Measurements from ENCODE around the gene TAS2R9. TPM values are rescaled to one million over a fixed set of nuclear protein-coding genes. Genes with fewer than 3 reads are reported as not detected.

The TAS2R9 gene
- total RNA-seq, 1 experiment from 2014 or later, result not detected

- Histone ChIP-seq H3K27ac (ENCODE audit: low read depth, low read length) (no peak overlapping the region), H2AFZ (ENCODE audit: low read depth, low read length, poor library complexity, severe bottlenecking) (no peak overlapping the region), H3K9ac (ENCODE audit: low read length) (no peak overlapping the region), H3K9me3 (ENCODE audit: control insufficient read depth in 1 of 2, insufficient read depth in 1 of 2, low read depth in 1 of 2, low read length in 2 of 2) (no peaks in the 10 kb centered on the region), H4K20me1 (ENCODE audit: insufficient read depth) (no peaks in the 10 kb centered on the region), H3K36me3 (ENCODE audit: control insufficient read depth in 1 of 2, insufficient read depth in 2 of 2, low read length in 2 of 2) (no peaks in the 10 kb centered on the region), H3K27me3 (ENCODE audit: insufficient read depth, low read length) (no peaks in the 10 kb centered on the region), H3K4me2 (ENCODE audit: low read length) (no peak overlapping the region), H3K79me2 (ENCODE audit: insufficient read depth, low read length) (no peaks in the 10 kb centered on the region), H3K9me2 (ENCODE audit: insufficient read depth) (no peaks in the 10 kb centered on the region), H3K4me3 (replicated peaks in 1 of 2; ENCODE audit: low read depth in 1 of 2, low read length in 2 of 2) (no peak overlapping the region), H3K4me1 (ENCODE audit: control insufficient read depth in 1 of 2, insufficient read depth in 2 of 2, low read length in 2 of 2) (no peaks in the 10 kb centered on the region)
- CTCF ChIA-PET, result no interaction called here
- POLR2A ChIA-PET, result no interaction called here
- BruUV-seq (replicated peaks), result no TSS peak
- intact Hi-C loops (cut with micrococcal nuclease), result no loop called here
- RAD21 ChIA-PET (ENCODE audit: low non-redundant PET in 1 of 2, low total read pairs in 2 of 2, uncharacterized antibody in 2 of 2, unreplicated experiment in 2 of 2), result no interaction called here
- ATAC-seq, result no peak
- no peak for TF ChIP-seq RAD21 (IDR thresholded peaks at IDR 0.05; ENCODE audit: low read depth)
- TF ChIP-seq CTCF (IDR thresholded peaks at IDR 0.05 in 2 of 3, conservative IDR thresholded peaks at IDR 0.05 in 1 of 3; ENCODE audit: borderline replicate concordance in 1 of 3, insufficient read depth in 1 of 3, low read depth in 2 of 3, low read length in 2 of 3), result no peak
- TF ChIP-seq REST (IDR thresholded peaks at IDR 0.05; ENCODE audit: low read depth), result no peak
- DNase-seq (ENCODE audit: low read depth, low spot score), result no peak
Observed at GRCh38 chr12:10824957-10825356, 15.0 kb upstream of the TAS2R9 start.
